ENCODE measurements around the gene KDR.

The KDR gene

DNA sequence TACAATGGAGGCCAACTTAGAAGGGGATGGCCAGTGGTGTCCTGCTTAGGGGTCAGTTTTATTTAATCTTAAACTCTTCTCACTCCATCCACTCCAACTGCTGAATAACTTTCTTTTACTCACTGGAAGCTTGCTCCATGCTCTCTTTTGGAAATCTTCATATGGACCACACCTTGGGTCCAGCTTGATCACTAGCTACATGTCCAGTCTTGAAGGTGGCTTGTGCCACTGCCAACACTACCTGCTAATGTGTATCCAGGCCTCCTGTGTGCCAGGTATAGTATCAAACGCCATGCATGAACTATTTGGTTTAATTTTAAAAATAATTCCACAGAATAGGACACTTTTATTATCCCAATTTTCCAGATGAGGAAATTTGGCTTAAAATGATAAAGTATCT is 37.0 kb upstream of the KDR start:
- H3K27me3 ChIP-seq (replicated peaks) = no peaks in the 10 kb centered on the region
- DNase-seq = no peak
- H3K27ac ChIP-seq = no peak overlapping the region
- H3K4me3 ChIP-seq (ENCODE audit: low read depth, low read length) = no peak overlapping the region
- TF ChIP-seq, protein P1, sequence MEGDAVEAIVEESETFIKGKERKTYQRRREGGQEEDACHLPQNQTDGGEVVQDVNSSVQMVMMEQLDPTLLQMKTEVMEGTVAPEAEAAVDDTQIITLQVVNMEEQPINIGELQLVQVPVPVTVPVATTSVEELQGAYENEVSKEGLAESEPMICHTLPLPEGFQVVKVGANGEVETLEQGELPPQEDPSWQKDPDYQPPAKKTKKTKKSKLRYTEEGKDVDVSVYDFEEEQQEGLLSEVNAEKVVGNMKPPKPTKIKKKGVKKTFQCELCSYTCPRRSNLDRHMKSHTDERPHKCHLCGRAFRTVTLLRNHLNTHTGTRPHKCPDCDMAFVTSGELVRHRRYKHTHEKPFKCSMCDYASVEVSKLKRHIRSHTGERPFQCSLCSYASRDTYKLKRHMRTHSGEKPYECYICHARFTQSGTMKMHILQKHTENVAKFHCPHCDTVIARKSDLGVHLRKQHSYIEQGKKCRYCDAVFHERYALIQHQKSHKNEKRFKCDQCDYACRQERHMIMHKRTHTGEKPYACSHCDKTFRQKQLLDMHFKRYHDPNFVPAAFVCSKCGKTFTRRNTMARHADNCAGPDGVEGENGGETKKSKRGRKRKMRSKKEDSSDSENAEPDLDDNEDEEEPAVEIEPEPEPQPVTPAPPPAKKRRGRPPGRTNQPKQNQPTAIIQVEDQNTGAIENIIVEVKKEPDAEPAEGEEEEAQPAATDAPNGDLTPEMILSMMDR (IDR thresholded peaks at IDR 0.05; ENCODE audit: low read depth, low read length, missing control alignments) = no peak
- no peaks in the 10 kb centered on the region for H3K36me3 ChIP-seq (replicated peaks)
- in situ Hi-C loops (cut with HindIII; ENCODE audit: low pct_ligation_motif_present, low sequenced_read_pairs) = no loop called here

DNA sequence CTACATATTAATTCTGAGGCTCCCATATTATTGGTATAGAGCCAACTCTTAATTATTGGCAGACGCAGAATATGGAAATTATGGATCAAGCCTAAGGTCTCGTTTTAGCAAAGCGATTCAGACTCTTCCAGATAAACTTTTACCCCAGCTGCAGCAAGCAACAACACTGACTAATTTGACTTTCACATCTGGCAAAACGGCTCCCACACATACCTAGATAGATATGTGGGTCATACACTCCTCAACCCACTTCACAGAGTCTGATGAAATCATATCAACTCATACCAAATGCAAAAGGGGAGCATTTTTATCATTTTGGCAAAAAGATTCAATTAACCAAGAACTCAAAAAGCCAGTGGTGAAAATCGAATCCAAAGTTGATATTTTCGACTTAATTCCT is 36.3 kb upstream of the KDR start:
- Histone ChIP-seq H3K36me3 (replicated peaks) (no peaks in the 10 kb centered on the region), H3K27ac (no peak overlapping the region), H3K4me3 (ENCODE audit: low read depth, low read length) (no peak overlapping the region), H3K27me3 (replicated peaks) (no peaks in the 10 kb centered on the region)
- no peak for DNase-seq
- TF ChIP-seq, protein P1 (IDR thresholded peaks at IDR 0.05; ENCODE audit: low read depth, low read length, missing control alignments) = no peak
- in situ Hi-C loops (cut with HindIII; ENCODE audit: low pct_ligation_motif_present, low sequenced_read_pairs) = no loop called here

DNA sequence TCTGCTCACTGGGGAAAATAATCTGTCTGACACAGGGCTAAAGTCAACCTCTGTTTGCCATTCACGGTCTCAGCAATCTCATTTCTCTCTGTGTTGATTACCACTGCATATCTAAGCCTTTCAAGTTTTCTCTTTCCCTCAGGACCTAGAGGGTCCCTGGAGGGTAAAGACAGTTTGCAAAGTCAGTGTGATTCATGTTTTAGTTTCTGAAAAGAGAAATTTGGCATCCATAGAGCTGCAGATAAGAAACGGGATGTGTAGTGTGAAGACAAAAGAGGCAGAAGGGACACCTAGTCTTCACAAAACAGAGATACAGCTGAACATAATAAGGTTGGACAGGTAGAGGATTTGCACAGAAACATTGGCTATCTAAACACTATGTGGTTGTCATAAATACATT is 34.5 kb upstream of the KDR start:
- no peak overlapping the region for H3K27ac ChIP-seq
- no peaks in the 10 kb centered on the region for H3K36me3 ChIP-seq (replicated peaks)
- TF ChIP-seq, protein P1 (IDR thresholded peaks at IDR 0.05; ENCODE audit: low read depth, low read length, missing control alignments) = no peak
- no peaks in the 10 kb centered on the region for H3K27me3 ChIP-seq (replicated peaks)
- H3K4me3 ChIP-seq (ENCODE audit: low read depth, low read length) = no peak overlapping the region
- DNase-seq = peak; percentile 33
- in situ Hi-C loops (cut with HindIII; ENCODE audit: low pct_ligation_motif_present, low sequenced_read_pairs) = no loop called here

DNA sequence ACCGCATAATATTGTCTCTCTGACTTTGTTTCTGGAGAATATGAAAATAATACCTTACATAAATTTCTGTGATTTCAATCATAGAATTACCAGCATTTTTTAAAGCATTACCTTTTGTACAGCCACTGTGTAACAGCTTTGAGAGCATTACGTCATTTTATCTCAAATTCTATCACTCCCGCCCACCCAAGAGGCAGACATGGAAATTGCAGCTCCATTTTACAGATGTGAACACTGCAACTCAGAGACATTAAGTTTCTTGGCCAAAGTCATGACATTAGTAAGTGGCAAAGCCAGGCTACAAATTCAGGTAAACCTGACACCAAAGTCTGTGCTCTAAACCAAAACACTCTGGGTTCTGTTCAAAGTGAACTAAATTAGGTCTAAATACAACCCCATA is 33.6 kb upstream of the KDR start:
- DNase-seq = no peak
- TF ChIP-seq, protein P1 (IDR thresholded peaks at IDR 0.05; ENCODE audit: low read depth, low read length, missing control alignments) = peak; percentile 34
- Histone ChIP-seq H3K27me3 (replicated peaks) (no peaks in the 10 kb centered on the region), H3K36me3 (replicated peaks) (no peaks in the 10 kb centered on the region), H3K4me3 (ENCODE audit: low read depth, low read length) (no peak overlapping the region), H3K27ac (no peak overlapping the region)
- in situ Hi-C loops (cut with HindIII; ENCODE audit: low pct_ligation_motif_present, low sequenced_read_pairs) = no loop called here

DNA sequence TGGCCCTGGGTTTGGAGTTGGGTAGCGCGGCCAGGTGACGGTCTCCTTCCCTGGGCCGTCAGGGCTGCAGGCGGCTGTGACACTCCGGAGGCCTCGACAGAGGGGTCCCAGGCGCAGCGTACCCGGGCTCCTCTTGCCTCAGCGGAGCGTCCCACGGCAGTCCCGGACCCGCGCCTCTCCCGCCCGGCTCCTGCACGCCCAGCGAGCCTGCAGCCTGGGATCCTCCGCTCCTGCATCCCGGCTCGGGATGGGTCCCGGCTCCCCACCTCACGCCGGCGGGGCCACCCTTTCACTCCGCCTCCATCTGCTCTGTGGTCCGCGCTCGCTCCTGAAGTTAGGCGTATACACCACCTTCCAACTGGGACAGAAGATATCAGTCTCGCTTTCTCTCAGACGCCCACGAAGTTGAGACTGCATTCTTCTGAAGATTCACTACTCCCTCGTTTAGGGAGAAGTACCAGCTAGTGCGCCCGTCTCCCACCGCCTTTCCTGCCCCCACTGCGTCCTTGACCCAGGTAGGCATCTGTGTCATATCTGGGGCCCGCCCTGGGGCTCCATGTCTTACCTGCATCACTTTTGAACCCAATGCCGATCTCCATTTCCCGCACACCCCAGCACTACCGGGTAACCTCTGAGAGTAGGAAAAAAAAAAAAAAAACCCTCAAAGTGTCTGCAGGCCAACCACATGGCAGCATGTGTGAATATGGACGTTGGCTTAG is 32.3 kb upstream of the KDR start:
- TF ChIP-seq, protein P1 (IDR thresholded peaks at IDR 0.05; ENCODE audit: low read depth, low read length, missing control alignments) = no peak
- in situ Hi-C loops (cut with HindIII; ENCODE audit: low pct_ligation_motif_present, low sequenced_read_pairs) = no loop called here
- Histone ChIP-seq H3K27me3 (replicated peaks) (no peaks in the 10 kb centered on the region), H3K36me3 (replicated peaks) (no peaks in the 10 kb centered on the region), H3K27ac (no peak overlapping the region), H3K4me3 (ENCODE audit: low read depth, low read length) (peak overlapping the region; percentile 50)
- no peak for DNase-seq

DNA sequence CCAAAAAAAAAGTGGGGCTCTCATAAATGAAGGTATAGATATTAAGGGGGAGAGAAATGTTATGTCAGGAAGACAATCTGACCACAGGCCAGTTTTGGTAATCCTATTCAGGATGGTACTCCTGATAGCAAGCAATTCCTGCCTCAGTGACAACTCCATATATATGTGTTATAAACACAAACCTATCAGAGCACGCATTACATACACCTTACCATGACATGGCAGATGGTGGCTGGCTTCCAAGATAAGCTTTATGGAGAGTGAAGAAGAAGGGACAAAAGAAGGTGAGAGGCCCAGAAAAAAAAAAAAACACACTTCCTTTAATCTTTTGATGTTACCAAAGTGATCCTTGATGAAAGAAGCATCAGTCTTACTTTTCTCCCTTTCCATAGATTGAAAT is 29.5 kb upstream of the KDR start:
- Histone ChIP-seq H3K4me3 (ENCODE audit: low read depth, low read length) (no peak overlapping the region), H3K27me3 (replicated peaks) (no peaks in the 10 kb centered on the region), H3K36me3 (replicated peaks) (no peaks in the 10 kb centered on the region), H3K27ac (no peak overlapping the region)
- in situ Hi-C loops (cut with HindIII; ENCODE audit: low pct_ligation_motif_present, low sequenced_read_pairs) = no loop called here
- TF ChIP-seq, protein P1 (IDR thresholded peaks at IDR 0.05; ENCODE audit: low read depth, low read length, missing control alignments) = no peak
- DNase-seq = no peak

Data from brain microvascular endothelial cell (primary cell).